HG03432 (cell line): Measurements from ENCODE around the gene ARHGAP4.

Experiments used
- ATAC-seq: cut with Tn5 transposase; IDR thresholded peaks from one replicate; pipeline ENCODE4 v1.9.1; 2021; ENCODE audit warnings: mild to moderate bottlenecking, moderate library complexity; ENCODE audit not compliant: unreplicated experiment

The ARHGAP4 gene

GRCh38 chrX:153925739-153926551 lies at the start of gene ARHGAP4:
ARHGAP4 (minus strand) TSS chrX:153926264; CDS start chrX:153926202, 62 bp downstream.
- peak; percentile 24 for ATAC-seq

- no peak for ATAC-seq
These were observed 48.7 kb upstream of the ARHGAP4 start for GRCh38 chrX:153974726-153975286.

GRCh38 chrX:153974003-153974725 lies 48.1 kb upstream of the ARHGAP4 start:
- ATAC-seq, result no peak

GRCh38 chrX:153973127-153974002 lies 47.3 kb upstream of the ARHGAP4 start:
- no peak for ATAC-seq

- peak; percentile 54 for ATAC-seq
These were observed 46.5 kb upstream of the ARHGAP4 start, which contains the start of gene TMEM187 for GRCh38 chrX:153972368-153973126. TMEM187 (plus strand) TSS chrX:153972754; CDS start chrX:153982063, 9,309 bp downstream.

GRCh38 chrX:153971450-153972367 lies 45.6 kb upstream of the ARHGAP4 start, which contains the start of gene HCFC1:
HCFC1 (minus strand) TSS chrX:153971818; CDS start chrX:153970840, 978 bp downstream.
- peak; percentile 43 for ATAC-seq

- peak; percentile 39 for ATAC-seq
These were observed 45.0 kb upstream of the ARHGAP4 start for GRCh38 chrX:153971124-153971449.

- no peak for ATAC-seq
These were observed 44.5 kb upstream of the ARHGAP4 start for GRCh38 chrX:153970357-153971123.

- no peak for ATAC-seq
These were observed 43.9 kb upstream of the ARHGAP4 start for GRCh38 chrX:153969904-153970356.

- no peak for ATAC-seq
These were observed 43.2 kb upstream of the ARHGAP4 start for GRCh38 chrX:153969125-153969903.

GRCh38 chrX:153968754-153969124 lies 42.7 kb upstream of the ARHGAP4 start:
- ATAC-seq, result no peak

GRCh38 chrX:153968255-153968654 lies 42.2 kb upstream of the ARHGAP4 start:
- no peak for ATAC-seq

- no peak for ATAC-seq
These were observed 41.6 kb upstream of the ARHGAP4 start for GRCh38 chrX:153967536-153968224.

- no peak for ATAC-seq
These were observed 40.9 kb upstream of the ARHGAP4 start for GRCh38 chrX:153966841-153967535.

GRCh38 chrX:153966283-153966688 lies 40.2 kb upstream of the ARHGAP4 start:
- ATAC-seq, result no peak

- ATAC-seq, result no peak
These were observed 39.3 kb upstream of the ARHGAP4 start for GRCh38 chrX:153965406-153965805.
